IMR-90 (cell line): ENCODE data around the gene CCDC179. TPM values are rescaled to one million over a fixed set of nuclear protein-coding genes. Genes with fewer than 3 reads are reported as not detected.

Source experiments
- ATAC-seq: fragments of 200-7000 bp; cut with Tn5 transposase; 2 replicates; pipeline ENCODE4 v1.9.1; 2020; ENCODE audit warnings: low read depth, mild to moderate bottlenecking, moderate library complexity
- BruUV-seq: library from RNA; stranded (reverse); fragments of 400-500 nt; replicated peaks from 2 replicates; lab custom pipeline; 2021; lab: Mats Ljungman, UMichigan
- CTCF ChIA-PET: fragments of 300-600 bp; formaldehyde crosslinking; extraction: SDS; loops from one replicate; lab custom pipeline; 2021; ENCODE audit warnings: antibody characterized with exemption; lab: Yijun Ruan, JAX
- POLR2A ChIA-PET: fragments of 300-600 bp; sonication (Branson Sonifier 250); formaldehyde crosslinking; loops from one replicate; lab custom pipeline; 2022; ENCODE audit warnings: antibody characterized with exemption; ENCODE audit not compliant: unreplicated experiment; lab: Charles Lee
- DNase-seq: peaks from one replicate; pipeline ENCODE4 v3.0.0; 2013
- H2AFZ ChIP-seq: replicated peaks from 2 replicates; pipeline ENCODE3; 2013; ENCODE audit warnings: low read length, mild to moderate bottlenecking; ENCODE audit not compliant: poor library complexity
- H2AK5ac ChIP-seq: 2 replicates; pipeline ENCODE4 v1.6.1; 2013; ENCODE audit warnings: low read depth, low read length, inconsistent platforms
- H2AK9ac ChIP-seq: replicated peaks from 2 replicates; pipeline ENCODE3; 2013; ENCODE audit warnings: mild to moderate bottlenecking, low read depth, low read length, moderate library complexity; ENCODE audit not compliant: poor library complexity
- H2BK120ac ChIP-seq: 2 replicates; pipeline ENCODE4 v1.6.1; 2013; ENCODE audit warnings: low read depth, low read length, inconsistent platforms
- H2BK15ac ChIP-seq: 3 replicates; pipeline ENCODE4 v1.6.1; 2013; ENCODE audit warnings: low read depth, low read length, inconsistent platforms
- H2BK20ac ChIP-seq: 2 replicates; pipeline ENCODE4 v1.6.1; 2013; ENCODE audit warnings: low read depth, mild to moderate bottlenecking, inconsistent platforms, low read length, moderate library complexity
- H2BK5ac ChIP-seq: 2 replicates; pipeline ENCODE4 v1.6.1; 2013; ENCODE audit warnings: mild to moderate bottlenecking, low read depth, low read length, inconsistent platforms; ENCODE audit not compliant: poor library complexity, severe bottlenecking
- H3K14ac ChIP-seq: replicated peaks from 2 replicates; pipeline ENCODE4 v1.6.1; 2013; ENCODE audit warnings: low read depth, low read length, inconsistent platforms
- H3K18ac ChIP-seq: 2 replicates; pipeline ENCODE4 v1.6.1; 2013; ENCODE audit warnings: low read depth, low read length, control low read depth
- H3K23ac ChIP-seq: 2 replicates; pipeline ENCODE4 v1.6.1; 2013; ENCODE audit warnings: low read depth, low read length, inconsistent platforms
- H3K27ac ChIP-seq: 2 replicates; pipeline ENCODE4 v1.5.1; 2013; ENCODE audit warnings: mild to moderate bottlenecking, control low read depth, low read length; ENCODE audit not compliant: insufficient read depth
- H3K27me3 ChIP-seq: 2 replicates; pipeline ENCODE4 v1.6.1; 2013; ENCODE audit warnings: low read length; ENCODE audit not compliant: control insufficient read depth, insufficient read depth
- H3K36me3 ChIP-seq: 2 replicates; pipeline ENCODE4 v1.6.1; 2013; ENCODE audit warnings: low read length, mixed read lengths; ENCODE audit not compliant: control insufficient read depth, insufficient read depth
- H3K4ac ChIP-seq: 2 replicates; pipeline ENCODE4 v1.6.1; 2013; ENCODE audit warnings: low read depth, low read length, inconsistent platforms
- H3K4me1 ChIP-seq: 2 replicates; pipeline ENCODE4 v1.6.1; 2013; ENCODE audit warnings: low read length, mixed read lengths; ENCODE audit not compliant: control insufficient read depth, insufficient read depth
- H3K4me2 ChIP-seq: 2 replicates; pipeline ENCODE4 v1.6.1; 2013; ENCODE audit warnings: low read depth, mild to moderate bottlenecking, control low read depth, low read length, moderate library complexity
- H3K4me3 ChIP-seq: 2 replicates; pipeline ENCODE4 v1.5.1; 2013; ENCODE audit warnings: low read depth, mild to moderate bottlenecking, control low read depth, low read length, moderate library complexity; ENCODE audit not compliant: insufficient read depth
- H3K56ac ChIP-seq: 2 replicates; pipeline ENCODE4 v1.6.1; 2013; ENCODE audit warnings: low read length, inconsistent platforms; ENCODE audit not compliant: insufficient read depth; ENCODE audit errors: extremely low read depth
- H3K79me1 ChIP-seq, 2 experiments: 2 replicates each; pipeline ENCODE4 v1.6.1; 2013; ENCODE audit warnings: low read length in 2 of 2, inconsistent platforms in 1 of 2, low read depth in 1 of 2
- H3K9ac ChIP-seq: 2 replicates; pipeline ENCODE4 v1.6.1; 2013; ENCODE audit warnings: low read depth, low read length, control low read depth
- H3K9me1 ChIP-seq: 2 replicates; pipeline ENCODE4 v1.6.1; 2013; ENCODE audit warnings: low read length, inconsistent platforms; ENCODE audit not compliant: insufficient read depth
- H3K9me3 ChIP-seq: 2 replicates; pipeline ENCODE4 v1.6.1; 2013; ENCODE audit warnings: low read length; ENCODE audit not compliant: control insufficient read depth, insufficient read depth
- H4K20me1 ChIP-seq: 2 replicates; pipeline ENCODE4 v1.6.1; 2013; ENCODE audit warnings: low read length, inconsistent platforms; ENCODE audit not compliant: insufficient read depth
- H4K5ac ChIP-seq: 2 replicates; pipeline ENCODE4 v1.6.1; 2013; ENCODE audit warnings: mild to moderate bottlenecking, low read depth, low read length, control low read depth
- H4K8ac ChIP-seq, 2 experiments: 2 replicates each; pipeline ENCODE4 v1.6.1; 2013; ENCODE audit warnings: low read depth in 2 of 2, low read length in 2 of 2, control low read depth in 1 of 2, inconsistent platforms in 1 of 2
- H4K91ac ChIP-seq: 2 replicates; pipeline ENCODE4 v1.6.1; 2013; ENCODE audit warnings: low read depth, low read length, inconsistent platforms; ENCODE audit not compliant: insufficient read depth
- BHLHE40 ChIP-seq: fragments of 150-350 bp; IDR thresholded peaks from 2 replicates; pipeline ENCODE4 v1.6.1; 2016; ENCODE audit warnings: mild to moderate bottlenecking, low read depth, low read length
- CEBPB ChIP-seq: IDR thresholded peaks from 2 replicates; pipeline ENCODE4 v1.6.1; 2012; ENCODE audit warnings: low read depth, low read length, improper control_type of control experiment
- CTCF ChIP-seq: conservative IDR thresholded peaks from 2 replicates; pipeline ENCODE4 v1.5.1; 2012; ENCODE audit warnings: mild to moderate bottlenecking, low read depth, low read length, improper control_type of control experiment
- ELK1 ChIP-seq: fragments of 150-350 bp; IDR thresholded peaks from 2 replicates; pipeline ENCODE4 v1.6.1; 2016; ENCODE audit warnings: low read depth, mild to moderate bottlenecking, low read length, moderate library complexity, borderline replicate concordance
- FOS ChIP-seq: fragments of 150-350 bp; IDR thresholded peaks from 2 replicates; pipeline ENCODE4 v1.6.1; 2016; ENCODE audit warnings: low read depth, low read length
- MAFK ChIP-seq: IDR thresholded peaks from 2 replicates; pipeline ENCODE4 v1.6.1; 2012; ENCODE audit warnings: low read depth, low read length, improper control_type of control experiment
- MXI1 ChIP-seq: IDR thresholded peaks from 2 replicates; pipeline ENCODE4 v1.6.1; 2012; ENCODE audit warnings: low read depth, mild to moderate bottlenecking, low read length, moderate library complexity, borderline replicate concordance
- NFE2L2 ChIP-seq: fragments of 150-350 bp; IDR thresholded peaks from 2 replicates; pipeline ENCODE4 v1.6.1; 2016; ENCODE audit warnings: low read depth, mild to moderate bottlenecking, low read length
- RAD21 ChIP-seq: IDR thresholded peaks from 2 replicates; pipeline ENCODE4 v1.6.1; 2012; ENCODE audit warnings: low read length, improper control_type of control experiment
- RCOR1 ChIP-seq: IDR thresholded peaks from 2 replicates; pipeline ENCODE4 v1.6.1; 2012; ENCODE audit warnings: mild to moderate bottlenecking, low read length, improper control_type of control experiment; ENCODE audit not compliant: insufficient replicate concordance
- RFX5 ChIP-seq: IDR thresholded peaks from 2 replicates; pipeline ENCODE4 v1.8.0; 2012; ENCODE audit warnings: low read depth, mild to moderate bottlenecking, low read length, moderate library complexity
- SMC3 ChIP-seq: fragments of 150-350 bp; IDR thresholded peaks from 2 replicates; pipeline ENCODE4 v1.6.1; 2016; ENCODE audit warnings: low read depth, mild to moderate bottlenecking, antibody characterized with exemption, low read length, moderate library complexity
- dilution Hi-C: fragments of 300-500 bp; cut with HindIII; formaldehyde crosslinking; loops from one replicate; pipeline ENCODE4 v1.14.3; 2018; ENCODE audit warnings: low sequenced_read_pairs; ENCODE audit not compliant: unreplicated experiment
- in situ Hi-C: fragments of 300-500 bp; cut with MboI; formaldehyde crosslinking; loops from 3 replicates; pipeline ENCODE4 v1.14.3; 2019; ENCODE audit warnings: low sequenced_read_pairs, inconsistent platforms, mixed read lengths
- intact Hi-C: fragments of 100-400 bp; cut with micrococcal nuclease; formaldehyde crosslinking; loops from 2 replicates; pipeline ENCODE4 v1.10.0; 2022
- polyA plus RNA-seq, 3 experiments: library from polyadenylated mRNA; depleted of rRNA; stranded (reverse); fragments of >200 nt; gene quantifications; 2 replicates each; pipeline ENCODE4 v1.2.3, GENCODE V29; 2012; ENCODE audit warnings: low replicate concordance in 1 of 3
- total RNA-seq: library from RNA; depleted of rRNA; stranded (reverse); fragments of >200 nt; gene quantifications from 2 replicates; pipeline ENCODE4 v1.2.3, GENCODE V29; 2012
- TF ChIP-seq, protein P1 (sequence below): fragments of 150-350 bp; IDR thresholded peaks from 2 replicates; pipeline ENCODE4 v1.6.1; 2017; ENCODE audit warnings: mild to moderate bottlenecking, antibody characterized with exemption, low read length, low read depth

The CCDC179 gene
- total and polyA plus RNA-seq, 2 of the 4 experiments (the other 2 are of a cell fraction), result not detected

DNA sequence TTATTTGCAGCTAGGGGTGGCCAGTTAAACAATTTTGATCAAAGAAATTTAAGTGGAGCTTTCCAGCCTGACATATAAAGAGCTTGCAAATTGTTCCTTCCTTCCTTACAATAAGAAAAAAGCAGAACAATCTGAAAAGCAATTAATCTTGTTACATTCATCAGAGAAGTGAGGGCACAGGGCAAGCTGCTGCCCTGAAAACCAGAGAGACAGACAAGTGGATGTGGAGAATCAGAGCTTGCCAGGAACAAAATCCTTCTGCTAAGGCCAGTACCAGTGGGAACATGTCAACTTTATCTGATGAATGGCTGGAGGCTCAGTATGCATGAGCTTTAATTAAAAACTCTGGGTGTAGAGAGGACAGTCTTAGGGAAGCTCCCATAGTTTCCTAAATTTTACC, 8.8 kb downstream of the CCDC179 start:
- BruUV-seq, result no TSS peak
- Histone ChIP-seq H3K9me3 (no peaks in the 10 kb centered on the region), H2BK15ac (no peak overlapping the region), H3K4me1 (no peaks in the 10 kb centered on the region), H4K91ac (no peak overlapping the region), H2BK120ac (no peak overlapping the region), H2BK20ac (no peak overlapping the region), H2AFZ (no peak overlapping the region), H3K18ac (no peak overlapping the region), H4K8ac (no peak overlapping the region), H3K9ac (no peak overlapping the region), H2AK5ac (no peak overlapping the region), H3K79me1 (no peaks in the 10 kb centered on the region), H3K27me3 (no peaks in the 10 kb centered on the region), H4K5ac (no peak overlapping the region), H3K4me2 (no peak overlapping the region), H3K36me3 (no peaks in the 10 kb centered on the region), H3K4me3 (no peak overlapping the region), H3K4ac (no peak overlapping the region), H3K9me1 (no peaks in the 10 kb centered on the region), H4K20me1 (no peaks in the 10 kb centered on the region), H3K56ac (no peak overlapping the region), H3K27ac (no peak overlapping the region), H3K14ac (no peak overlapping the region), H2AK9ac (no peak overlapping the region), H2BK5ac (no peak overlapping the region), H3K23ac (no peak overlapping the region)
- TF ChIP-seq FOS (no peak), RFX5 (no peak), MXI1 (no peak), NFE2L2 (no peak), ELK1 (no peak), BHLHE40 (no peak), CEBPB (no peak), SMC3 (no peak), MAFK (no peak), RAD21 (no peak), CTCF (no peak), RCOR1 (no peak)
- TF ChIP-seq, protein P1, sequence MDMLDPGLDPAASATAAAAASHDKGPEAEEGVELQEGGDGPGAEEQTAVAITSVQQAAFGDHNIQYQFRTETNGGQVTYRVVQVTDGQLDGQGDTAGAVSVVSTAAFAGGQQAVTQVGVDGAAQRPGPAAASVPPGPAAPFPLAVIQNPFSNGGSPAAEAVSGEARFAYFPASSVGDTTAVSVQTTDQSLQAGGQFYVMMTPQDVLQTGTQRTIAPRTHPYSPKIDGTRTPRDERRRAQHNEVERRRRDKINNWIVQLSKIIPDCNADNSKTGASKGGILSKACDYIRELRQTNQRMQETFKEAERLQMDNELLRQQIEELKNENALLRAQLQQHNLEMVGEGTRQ, result no peak
- POLR2A ChIA-PET, result no interaction called here
- CTCF ChIA-PET, result interaction anchor here (0.6 kb wide), 1 partner anchor 1992 kb away, joined by 4 read pairs; no protein-coding TSS in a partner anchor
- ATAC-seq, result no peak
- dilution Hi-C loops, result no loop called here
- no peak for DNase-seq
- in situ Hi-C loops, result no loop called here
- intact Hi-C loops, result no loop called here
